ENCODE measurements around the gene KCNJ6.

KCNJ6 gene

GRCh38 chr21:37916310-37917051 lies at the start of gene KCNJ6:
Gene KCNJ6 (minus strand): TSS chr21:37916457. CDS start chr21:37840682, 75,775 bp downstream.
- peak; percentile 51 to 62 for DNase-seq (ENCODE audit: low read depth in 2 of 2)
- H3K4me3 ChIP-seq (replicated peaks in 1 of 2; ENCODE audit: low read depth in 2 of 2, low read length in 2 of 2), result peak within 1 kb of the TSS; percentile 13 to 53
- peak; percentile 69 for TF ChIP-seq CTCF (IDR thresholded peaks at IDR 0.05; ENCODE audit: low read depth, low read length)

- no peak for TF ChIP-seq CTCF (IDR thresholded peaks at IDR 0.05; ENCODE audit: low read depth, low read length)
- DNase-seq (ENCODE audit: low read depth in 2 of 2), result no peak
- H3K4me3 ChIP-seq (replicated peaks in 1 of 2; ENCODE audit: low read depth in 2 of 2, low read length in 2 of 2), result no peak overlapping the region
Observed at GRCh38 chr21:37965088-37965805, 49.0 kb upstream of the KCNJ6 start.

GRCh38 chr21:37958537-37958936 lies 42.3 kb upstream of the KCNJ6 start:
- H3K4me3 ChIP-seq (replicated peaks in 1 of 2; ENCODE audit: low read depth in 2 of 2, low read length in 2 of 2), result no peak overlapping the region
- DNase-seq (ENCODE audit: low read depth in 2 of 2), result no peak
- TF ChIP-seq CTCF (IDR thresholded peaks at IDR 0.05; ENCODE audit: low read depth, low read length), result no peak

GRCh38 chr21:37956772-37957171 lies 40.5 kb upstream of the KCNJ6 start:
- no peak for DNase-seq (ENCODE audit: low read depth in 2 of 2)
- TF ChIP-seq CTCF (IDR thresholded peaks at IDR 0.05; ENCODE audit: low read depth, low read length), result no peak
- no peak overlapping the region for H3K4me3 ChIP-seq (replicated peaks in 1 of 2; ENCODE audit: low read depth in 2 of 2, low read length in 2 of 2)

- no peak overlapping the region for H3K4me3 ChIP-seq (replicated peaks in 1 of 2; ENCODE audit: low read depth in 2 of 2, low read length in 2 of 2)
- TF ChIP-seq CTCF (IDR thresholded peaks at IDR 0.05; ENCODE audit: low read depth, low read length), result no peak
- no peak for DNase-seq (ENCODE audit: low read depth in 2 of 2)
Observed at GRCh38 chr21:37945036-37945435, 28.8 kb upstream of the KCNJ6 start.

- no peak for TF ChIP-seq CTCF (IDR thresholded peaks at IDR 0.05; ENCODE audit: low read depth, low read length)
- DNase-seq (ENCODE audit: low read depth in 2 of 2), result no peak
- H3K4me3 ChIP-seq (replicated peaks in 1 of 2; ENCODE audit: low read depth in 2 of 2, low read length in 2 of 2), result no peak overlapping the region
Observed at GRCh38 chr21:37944496-37944895, 28.2 kb upstream of the KCNJ6 start.

Data from cardiac fibroblast (primary cell).